Activated gamma-delta T cell (primary cell): ENCODE results near the gene TMSB15B.
"Not testable (repeated sequence)": the region's sequence is repeated elsewhere in the genome, so short reads cannot be mapped to it uniquely, and the experiment has no call there.

Source experiments
- DNase-seq: peaks from one replicate; lab custom pipeline; 2025; lab: John Stamatoyannopoulos, UW
- total RNA-seq, 2 donors: gene quantifications; one replicate each; lab custom pipeline; 2026; lab: John Stamatoyannopoulos, UW

The TMSB15B gene
- 1.0 to 2.3 reads per million in 2 donors for total RNA-seq

DNA sequence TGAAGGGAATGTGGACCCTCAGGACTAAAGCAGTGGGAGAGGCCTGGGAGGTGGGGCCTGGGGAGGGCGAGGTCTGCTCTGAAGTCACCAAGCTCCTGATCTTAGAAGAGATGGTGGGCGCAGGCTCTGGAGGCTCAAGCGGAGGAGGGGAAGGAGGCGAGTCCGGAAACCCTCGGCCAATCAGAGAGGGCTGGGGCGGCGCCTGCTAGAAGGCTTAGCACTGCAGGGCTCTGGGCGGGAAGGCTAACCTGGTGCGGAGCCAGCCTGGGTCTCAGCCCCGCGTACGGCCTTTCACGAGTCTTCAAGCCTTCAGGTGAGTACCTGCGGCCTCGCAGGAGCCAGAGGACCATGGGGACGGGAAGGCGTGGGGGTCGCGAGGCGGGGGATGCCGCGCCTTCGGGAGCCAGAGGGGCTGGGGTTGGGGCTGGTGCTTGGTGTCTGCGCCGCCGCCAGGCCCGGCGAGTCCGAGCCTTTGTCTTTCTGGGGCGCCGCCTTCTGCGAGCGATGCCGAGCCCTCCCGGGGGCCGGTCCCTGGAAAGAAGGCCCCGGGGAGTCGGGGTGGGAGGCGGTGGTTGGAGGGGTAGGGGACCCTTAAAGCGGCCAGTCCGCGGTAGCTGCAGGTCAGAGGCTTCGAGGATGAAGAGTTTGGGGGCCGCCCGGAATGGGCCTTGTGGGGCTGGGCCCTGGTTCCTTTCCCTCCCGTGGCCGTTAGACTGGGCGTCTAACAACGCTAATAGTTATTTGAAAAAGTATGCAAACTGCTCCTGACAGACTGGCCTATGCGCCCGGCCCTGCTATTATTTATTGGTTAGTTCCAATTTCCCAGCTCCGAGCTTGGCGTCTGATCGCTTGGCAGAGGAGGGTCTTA is at the start of gene TMSB15B:
TMSB15B (plus strand) TSS at position 217 of the 868 bp plus-strand sequence.
- not testable (repeated sequence) for DNase-seq

DNA sequence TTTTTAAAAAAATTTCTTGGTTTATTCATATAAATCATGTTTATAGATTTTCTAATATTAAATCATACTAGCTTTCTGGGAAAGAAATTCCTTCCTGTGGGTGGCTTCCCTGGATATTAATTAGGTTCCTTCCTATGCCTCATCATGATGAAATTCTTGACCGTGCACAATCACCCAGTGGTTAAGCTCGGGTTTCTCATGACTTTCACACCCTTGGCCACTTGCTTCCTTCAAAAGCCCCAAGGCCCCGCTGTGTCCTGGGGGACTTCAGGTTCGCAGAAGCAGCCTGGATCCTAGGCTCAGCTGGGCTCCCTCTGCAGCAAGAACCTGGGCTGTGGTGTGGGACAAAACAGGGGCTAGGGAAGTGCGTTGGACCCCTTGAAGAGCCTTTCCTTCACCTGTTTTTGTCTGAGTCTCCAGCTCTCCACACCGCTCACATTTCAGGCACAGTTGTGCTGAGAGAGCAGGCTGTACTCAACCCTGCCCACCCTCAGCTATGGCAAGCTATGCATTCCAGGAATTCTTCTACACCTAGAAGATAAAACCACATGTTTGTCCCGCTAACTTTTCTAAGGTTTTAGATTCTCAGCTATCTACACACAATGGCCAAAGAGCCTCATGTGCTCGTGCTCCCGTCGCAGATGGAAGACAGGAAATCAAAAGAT is 48.9 kb upstream of the TMSB15B start:
- no peak for DNase-seq

DNA sequence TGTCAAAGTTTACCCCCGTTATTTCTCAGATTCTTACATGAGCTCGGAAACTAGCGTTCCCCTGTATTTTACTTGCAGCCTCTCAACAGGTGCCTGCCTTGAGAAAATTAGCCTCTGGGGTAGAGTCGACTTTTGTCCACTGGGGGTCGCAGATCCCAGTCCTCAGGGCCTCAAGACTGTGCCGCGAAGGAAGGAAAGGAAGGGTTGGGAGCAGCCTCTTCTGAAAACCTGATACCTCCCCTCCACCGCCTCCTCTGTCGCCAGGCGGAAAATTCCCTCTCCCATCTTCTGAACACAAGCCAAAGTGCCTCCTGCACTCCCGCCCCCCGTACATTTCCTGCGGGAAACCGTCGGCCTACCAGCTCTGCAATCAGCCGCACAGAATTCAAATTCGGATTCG is 44.4 kb upstream of the TMSB15B start:
- DNase-seq: no peak

DNA sequence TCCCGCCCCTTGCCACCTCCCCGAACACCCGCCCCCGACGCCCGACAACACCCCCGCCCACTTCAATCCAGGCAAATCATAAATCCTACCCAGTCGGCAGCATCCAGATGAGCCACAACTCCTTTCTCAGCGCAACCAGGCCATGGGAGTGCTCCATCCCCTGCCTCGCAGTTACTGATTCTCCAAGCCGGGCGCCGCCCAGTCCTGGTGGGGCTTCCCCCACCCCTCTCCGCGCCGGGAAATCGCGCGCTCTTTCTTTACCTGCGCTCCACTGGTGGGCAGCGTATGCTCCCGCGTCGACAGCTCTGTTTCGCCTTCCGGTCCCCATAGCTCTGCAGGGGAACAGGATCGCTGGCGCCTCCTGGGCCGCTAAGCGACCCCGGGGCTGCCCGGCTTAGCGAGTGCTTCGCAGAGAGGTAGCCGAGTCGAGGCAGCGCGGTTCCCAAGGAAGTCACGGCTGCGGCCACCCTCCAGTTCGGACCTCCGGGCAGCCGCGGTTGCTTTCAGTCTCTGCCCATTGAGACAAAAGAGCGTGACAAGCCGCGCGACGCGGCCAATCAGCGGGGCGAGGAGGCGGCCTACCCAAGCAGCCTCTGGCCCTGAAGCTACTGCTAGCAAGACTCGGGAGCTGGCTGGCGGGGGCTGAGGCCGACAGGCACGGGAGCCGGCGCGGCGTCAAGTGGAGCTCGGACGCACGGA is 43.7 kb upstream of the TMSB15B start:
- peak; percentile 43 for DNase-seq

DNA sequence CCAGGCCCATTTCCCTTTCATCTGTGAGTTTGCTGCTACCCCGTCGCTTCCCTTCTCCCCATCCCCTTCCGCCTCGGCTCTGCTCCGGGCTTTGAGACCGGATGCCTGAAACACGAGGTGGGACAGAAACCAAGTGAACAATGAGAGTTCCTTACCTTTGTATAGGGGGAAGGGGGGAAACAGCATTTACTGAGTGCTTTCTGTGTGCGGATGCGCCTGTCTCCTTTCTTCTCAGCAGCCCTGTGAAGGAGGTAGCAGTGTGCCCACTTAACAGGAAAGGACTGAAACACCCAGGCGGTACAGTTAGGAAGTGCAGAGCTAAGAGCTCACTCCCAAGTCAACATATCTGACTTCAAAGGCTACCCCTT is 43.2 kb upstream of the TMSB15B start:
- DNase-seq: no peak

DNA sequence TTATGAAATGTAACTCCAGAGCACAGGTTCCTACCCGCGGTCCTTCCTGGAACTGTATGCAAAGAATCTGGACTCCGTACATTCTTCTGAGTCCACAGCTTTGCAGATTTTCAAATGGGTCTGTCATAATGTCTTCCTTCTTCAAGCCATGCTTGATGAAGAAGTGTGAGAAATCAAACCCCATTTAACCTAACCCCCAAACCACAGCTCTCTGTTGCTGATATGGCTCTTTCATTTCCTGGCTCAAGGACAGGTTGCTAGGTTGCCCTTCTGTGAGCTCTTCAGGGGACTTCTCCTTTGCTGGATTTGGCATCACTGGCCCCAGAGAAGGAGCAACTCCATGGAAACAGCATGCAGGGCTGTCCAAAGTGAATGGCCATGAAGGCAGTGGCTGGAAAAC is 41.9 kb upstream of the TMSB15B start:
- not testable (repeated sequence) for DNase-seq

DNA sequence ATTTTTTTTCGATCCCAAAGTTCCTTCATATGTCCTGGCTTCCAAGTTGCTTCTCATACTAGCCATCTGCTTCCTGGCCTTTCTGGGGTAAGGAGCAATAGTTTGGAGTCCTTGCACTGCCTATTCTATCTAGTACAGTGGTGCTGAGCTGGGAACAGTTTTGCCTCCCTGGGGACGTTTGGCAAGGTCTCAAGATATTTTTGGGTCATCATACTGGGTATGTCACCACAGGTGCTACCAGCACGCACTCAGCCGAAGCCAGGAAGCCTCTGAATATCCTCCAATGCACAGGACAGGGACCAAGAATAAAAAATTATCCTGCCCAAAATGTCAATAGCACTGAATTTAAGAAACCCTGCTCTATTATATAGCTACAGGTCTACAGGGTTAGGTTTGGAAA is 35.4 kb upstream of the TMSB15B start:
- DNase-seq: no peak

DNA sequence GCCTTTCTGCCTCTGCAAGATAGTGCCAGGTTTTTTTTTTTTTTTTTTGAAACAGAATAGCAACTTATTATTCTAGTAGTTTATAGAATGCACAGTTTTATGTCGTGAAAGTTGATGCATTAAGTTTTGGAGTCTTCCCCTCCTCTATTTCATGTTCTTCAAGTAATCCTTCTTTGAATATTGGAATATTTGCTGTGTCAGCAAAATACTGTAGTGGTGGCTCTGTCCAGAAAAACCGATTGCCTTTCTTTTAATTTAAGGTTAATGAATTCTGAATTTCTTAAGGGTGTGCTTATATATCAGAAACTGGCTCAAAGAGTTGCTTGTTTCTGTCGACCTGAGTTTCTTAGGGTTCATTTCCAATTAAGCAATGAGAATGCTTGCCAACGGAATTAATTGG is 34.8 kb upstream of the TMSB15B start:
- no peak for DNase-seq

DNA sequence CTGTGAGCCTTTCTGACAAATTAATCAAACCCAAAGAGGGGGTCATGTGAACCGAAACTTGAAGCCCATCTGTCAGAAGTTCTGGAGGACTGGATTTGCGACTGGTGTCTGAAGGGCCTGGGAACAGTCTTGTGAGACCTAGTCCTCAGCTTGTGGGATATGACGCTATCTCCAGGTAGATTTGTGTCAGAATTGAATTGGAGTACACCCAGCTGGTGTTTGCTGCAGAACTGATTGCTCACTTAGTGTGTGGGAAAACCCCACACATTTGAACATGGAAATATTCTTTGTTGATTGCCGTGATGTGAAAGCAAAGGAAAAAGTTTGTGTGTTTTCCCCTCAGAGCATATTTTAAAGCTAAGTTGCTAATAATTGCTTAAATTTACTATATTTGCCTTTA is 30.3 kb upstream of the TMSB15B start:
- DNase-seq: no peak

DNA sequence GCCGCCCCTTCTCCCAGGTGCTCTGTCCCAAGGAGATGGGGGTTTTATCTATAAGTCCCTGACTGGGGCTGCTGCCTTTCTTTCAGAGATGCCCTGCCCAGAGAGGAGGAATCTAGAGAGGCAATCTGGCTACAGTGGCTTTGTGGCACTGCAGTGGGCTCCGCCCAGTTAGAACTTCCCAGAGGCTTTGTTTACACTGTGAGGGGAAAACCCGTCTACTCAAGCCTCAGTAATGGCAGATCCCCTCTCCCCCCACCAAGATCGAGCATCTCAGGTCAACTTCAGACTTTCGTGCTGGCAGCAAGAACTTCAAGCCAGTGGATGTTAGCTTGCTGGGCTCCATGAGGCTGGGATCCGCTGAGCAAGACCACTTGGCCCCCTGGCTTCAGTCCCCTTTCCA is 22.2 kb upstream of the TMSB15B start:
- not testable (repeated sequence) for DNase-seq

DNA sequence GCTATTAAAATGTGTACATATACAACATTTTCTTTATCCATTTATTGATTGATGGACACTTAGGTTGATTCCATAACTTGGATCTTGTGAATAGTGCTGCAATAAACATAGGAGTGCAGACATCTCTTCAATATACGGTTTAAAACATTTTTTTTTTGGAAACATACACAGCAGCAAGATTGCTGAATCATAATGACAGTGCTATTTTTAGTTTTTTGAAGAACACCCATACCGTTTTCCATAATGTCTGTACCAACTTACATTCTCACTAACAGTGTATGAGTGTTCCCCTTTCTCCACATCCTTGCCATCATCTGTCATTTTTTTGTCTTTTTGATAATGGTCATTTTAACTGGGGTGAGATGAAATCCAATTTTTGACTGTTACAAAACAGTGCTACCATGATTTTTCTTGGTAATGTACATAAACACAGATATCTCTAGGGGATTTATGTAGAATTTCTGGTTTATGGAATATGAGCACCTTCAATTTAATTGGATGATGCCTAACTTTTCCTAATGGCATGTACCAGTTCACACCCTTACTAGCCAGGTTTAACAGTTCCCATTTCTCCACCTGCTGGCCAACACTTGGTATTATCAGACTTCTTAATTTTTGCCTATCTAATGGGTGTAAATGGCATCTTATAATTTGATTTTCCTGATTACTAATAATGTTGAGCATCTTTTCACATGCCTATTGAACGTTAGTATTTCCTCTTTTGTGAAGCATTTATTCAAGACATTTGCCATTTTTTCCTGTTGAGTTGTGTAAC is 21.0 kb upstream of the TMSB15B start:
- no peak for DNase-seq

DNA sequence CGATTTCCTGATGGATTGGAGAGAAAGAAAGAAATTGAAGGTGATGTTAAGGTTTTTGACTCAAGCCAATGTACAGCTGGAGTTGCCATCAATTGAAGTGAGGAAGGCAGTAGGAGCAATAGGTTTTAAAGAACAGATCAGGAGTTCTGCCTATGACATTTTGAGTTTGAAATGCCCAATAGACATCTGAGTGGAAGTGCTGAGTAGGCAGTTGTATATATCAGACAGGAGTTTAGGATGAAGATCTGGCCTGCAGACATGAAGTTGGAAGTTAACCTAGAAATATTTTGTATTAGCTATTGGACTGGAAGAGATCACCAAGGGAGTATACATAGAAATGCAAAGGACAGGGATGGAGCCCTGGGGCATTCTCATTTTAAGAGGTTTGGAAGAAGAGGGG is 12.9 kb upstream of the TMSB15B start:
- DNase-seq: no peak

DNA sequence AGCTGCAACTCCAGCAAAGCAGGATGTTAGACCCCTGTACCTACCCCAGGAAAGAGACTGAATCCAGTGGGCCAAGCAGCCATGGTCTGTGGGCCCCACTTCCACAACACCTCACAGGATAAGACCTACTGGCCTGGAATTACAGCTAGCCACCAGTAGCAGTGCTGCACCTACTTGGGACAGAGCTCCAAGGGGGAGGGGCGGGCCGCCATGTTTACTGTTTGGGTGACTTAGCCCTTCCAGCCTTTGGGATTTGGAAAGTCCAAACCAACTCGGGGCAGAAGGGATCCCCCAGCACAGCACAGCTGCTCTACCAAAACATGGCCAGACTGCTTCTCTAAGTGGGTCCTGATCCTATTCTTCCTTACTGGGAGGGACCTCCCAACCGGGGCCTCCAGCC is 9.1 kb upstream of the TMSB15B start:
- DNase-seq: no peak

DNA sequence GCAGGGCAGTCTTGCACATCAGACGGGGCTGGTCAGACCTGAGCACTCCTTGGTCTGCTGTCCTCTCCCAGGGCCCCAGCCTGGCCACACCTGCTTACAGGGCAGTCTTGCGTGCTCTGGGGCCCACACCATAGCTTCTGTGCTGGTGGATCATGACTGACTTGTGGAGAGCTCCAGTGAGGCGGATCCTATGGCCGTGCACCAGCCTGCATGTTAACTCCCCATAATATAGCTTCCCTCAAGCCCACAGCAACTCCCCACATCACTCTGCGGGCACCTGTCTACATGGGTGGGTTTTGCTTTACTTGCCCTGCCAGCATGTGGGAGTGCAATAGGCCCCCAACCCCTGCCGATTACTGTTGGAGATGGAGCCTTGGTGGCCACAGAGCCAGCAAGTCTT is 8.2 kb upstream of the TMSB15B start:
- DNase-seq: no peak

DNA sequence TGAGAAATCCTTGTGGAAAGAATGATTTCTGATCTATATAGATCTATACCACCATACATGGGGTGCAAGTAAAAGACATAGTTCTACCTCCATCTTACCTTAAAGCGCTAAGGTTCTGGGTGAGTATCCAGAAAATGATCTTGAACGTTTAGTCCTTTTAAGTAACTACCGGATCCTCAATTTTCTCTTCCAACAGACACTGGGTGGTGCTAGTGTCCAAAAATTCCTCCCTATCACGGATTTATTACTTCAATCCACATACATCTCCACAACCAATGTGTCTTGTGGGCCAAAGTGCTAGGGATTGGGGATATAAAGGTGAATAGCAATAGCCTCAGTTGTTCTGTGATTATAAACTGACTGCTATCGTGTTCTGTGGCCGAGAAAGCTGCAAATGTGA is 1.8 kb upstream of the TMSB15B start:
- DNase-seq: not testable (repeated sequence)

DNA sequence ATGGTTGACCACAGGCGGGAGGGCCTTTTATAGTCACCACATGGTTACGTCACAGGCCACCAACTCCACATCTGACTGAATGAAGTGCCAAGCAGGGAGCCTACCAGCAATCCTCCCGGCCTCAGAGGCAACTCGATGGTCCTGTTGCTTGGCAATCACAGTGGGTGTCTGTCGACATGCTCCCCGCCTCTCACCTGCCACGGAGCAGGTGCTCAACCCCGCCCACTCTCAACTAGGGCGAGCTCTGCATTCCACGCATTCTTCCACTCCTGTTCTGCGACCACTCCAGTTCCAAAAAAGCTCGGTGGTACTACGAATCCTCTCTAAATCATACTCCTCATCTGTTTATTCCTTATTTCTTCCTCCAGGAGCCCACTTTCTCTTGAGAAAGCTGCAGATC is 21.1 kb downstream of the TMSB15B start:
- not testable (repeated sequence) for DNase-seq

DNA sequence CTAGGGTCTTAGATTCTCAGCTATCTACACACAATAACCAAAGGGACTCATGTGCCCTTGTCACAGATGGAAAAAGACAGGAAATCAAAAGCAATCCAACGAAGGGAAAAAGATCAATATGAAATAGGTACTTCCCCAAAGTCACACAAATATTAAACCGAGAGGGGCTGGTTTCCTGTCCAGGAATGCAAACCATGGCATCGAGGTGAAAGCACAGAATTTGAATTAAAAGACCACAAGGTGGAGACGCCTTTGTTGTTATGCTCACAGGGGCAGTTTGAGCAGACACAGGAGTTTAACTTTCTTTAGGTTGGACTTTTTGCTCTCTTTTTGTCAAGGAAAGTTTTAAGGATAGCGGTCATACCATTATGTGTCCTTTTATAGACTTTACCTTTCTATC is 36.8 kb downstream of the TMSB15B start:
- no peak for DNase-seq

DNA sequence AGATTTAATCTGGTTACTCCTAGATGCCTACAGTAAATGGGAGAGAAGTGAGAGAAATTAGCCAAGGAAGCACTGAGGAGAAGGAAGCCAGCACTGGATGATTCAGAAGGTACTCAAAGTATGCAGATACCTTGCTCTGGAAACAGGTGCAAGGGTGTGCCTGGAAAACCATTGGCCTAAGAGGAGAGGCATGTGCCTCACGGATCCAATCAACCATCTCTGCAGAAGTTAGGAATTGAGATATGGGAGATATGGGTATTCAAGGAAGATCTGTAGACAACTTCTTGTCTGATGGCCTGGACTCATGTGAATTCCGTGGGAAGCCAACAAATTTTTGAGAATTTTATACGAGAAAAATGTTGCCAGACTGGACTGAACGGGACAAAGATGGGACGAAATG is 46.4 kb downstream of the TMSB15B start:
- no peak for DNase-seq

DNA sequence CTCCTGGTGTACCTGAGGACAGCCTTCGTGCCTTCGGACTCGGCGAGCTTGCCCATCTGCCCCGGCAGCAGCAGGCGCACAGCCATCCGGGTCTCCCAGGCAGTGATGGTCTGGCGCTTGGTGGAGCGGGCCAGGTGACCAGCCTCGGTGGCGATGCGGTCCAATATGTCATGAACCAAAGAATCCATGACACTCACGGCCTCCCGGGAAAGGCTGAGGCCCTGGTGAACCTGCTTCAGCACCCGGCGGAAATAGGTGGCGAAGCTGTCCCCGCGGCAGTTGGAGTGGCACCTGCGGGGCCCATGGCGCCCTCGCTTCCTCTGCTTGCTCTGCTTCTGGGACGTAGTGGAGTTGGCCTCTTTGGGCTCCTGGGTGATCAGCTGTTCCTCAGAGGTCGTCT is 50.7 kb downstream of the TMSB15B start:
- no peak for DNase-seq

DNA sequence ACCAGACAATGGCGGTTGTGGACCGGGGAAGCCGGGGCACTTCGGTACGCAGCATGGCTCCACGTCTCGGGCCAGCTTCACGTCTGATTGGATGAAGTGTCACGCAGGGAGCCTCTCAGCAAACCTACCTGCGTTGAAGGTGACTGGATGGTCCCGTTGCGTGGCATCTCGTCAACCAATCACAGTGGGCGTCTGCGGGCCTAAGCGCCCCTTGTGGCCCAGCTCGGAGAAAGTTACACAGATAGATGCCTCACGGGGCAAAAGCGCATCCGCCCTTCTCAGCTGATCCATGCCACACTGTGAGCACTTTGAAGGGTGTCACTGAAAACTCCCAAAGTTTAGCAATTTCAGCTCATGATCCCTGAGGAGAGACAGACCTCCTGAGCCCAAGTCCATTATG is 51.2 kb downstream of the TMSB15B start, which contains the start of gene H2BW1:
H2BW1 (minus strand) TSS at position 103 of the 400 bp plus-strand sequence. CDS start 132 bp downstream, outside the sequence.
- DNase-seq: no peak

DNA sequence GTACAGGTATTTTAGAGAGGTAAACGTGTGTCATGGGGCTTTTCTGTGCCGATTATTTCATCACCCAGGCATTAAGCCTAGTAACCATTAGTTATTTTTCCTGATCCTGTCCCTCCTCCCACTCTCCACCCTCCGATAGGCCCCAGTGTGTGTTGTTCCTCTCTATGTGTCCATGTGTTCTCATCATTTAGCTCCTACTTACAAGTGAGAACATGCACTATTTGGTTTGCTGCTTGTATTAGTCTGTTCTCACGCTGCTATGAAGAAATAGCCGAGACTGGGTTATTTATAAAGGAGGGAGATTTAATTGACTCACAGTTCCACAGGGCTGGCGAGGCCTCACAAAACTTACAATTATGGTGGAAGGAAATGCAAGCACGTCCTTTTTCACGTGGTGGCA is 53.1 kb downstream of the TMSB15B start:
- DNase-seq: not testable (repeated sequence)
